ENCODE measurements around the gene IL15.

- TF ChIP-seq CTCF (IDR thresholded peaks at IDR 0.05) (no peak), POLR2AphosphoS5 (IDR thresholded peaks at IDR 0.05) (no peak)
These were observed 40.9 kb upstream of the IL15 start for GRCh38 chr4:141595531-141595930.

Measured in prostate gland (tissue), 2 donors.